GM04504 (cell line): Measurements from ENCODE around the gene ZFHX2.

Experiments
- DNase-seq: peaks from one replicate; pipeline ENCODE4 v3.0.0-alpha.2; 2012; ENCODE audit warnings: low read depth

ZFHX2 gene

DNA sequence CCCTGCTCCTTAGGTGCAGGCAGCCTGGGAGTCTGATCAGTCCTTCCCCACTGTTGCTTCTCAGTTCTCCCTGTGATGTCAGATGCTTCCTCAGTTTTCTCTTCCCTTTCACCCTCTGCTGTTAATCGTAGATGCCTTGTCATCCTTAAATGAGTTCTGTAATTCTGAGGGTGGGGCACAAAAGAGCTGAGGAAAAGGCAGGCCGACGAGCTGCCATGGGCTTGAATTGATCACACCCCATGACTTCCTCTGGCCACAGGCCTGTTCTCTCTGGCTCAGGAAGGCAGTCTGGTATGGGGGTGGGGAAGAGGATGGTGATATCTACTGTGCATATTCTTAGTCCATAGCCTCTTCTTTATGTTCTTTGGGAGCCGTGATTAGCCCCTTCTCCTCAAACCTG lies 21.3 kb upstream of the ZFHX2 start:
- DNase-seq = no peak

GRCh38 chr14:23572524-23572828 lies 20.9 kb upstream of the ZFHX2 start:
- no peak for DNase-seq

- no peak for DNase-seq
Measured at GRCh38 chr14:23571701-23572523, 20.3 kb upstream of the ZFHX2 start.

- no peak for DNase-seq
Measured at GRCh38 chr14:23570806-23571483, 19.4 kb upstream of the ZFHX2 start.

- DNase-seq = no peak
Measured at GRCh38 chr14:23569443-23570151, 18.0 kb upstream of the ZFHX2 start.

- DNase-seq = no peak
Measured at GRCh38 chr14:23568600-23569331, 17.2 kb upstream of the ZFHX2 start.

DNA sequence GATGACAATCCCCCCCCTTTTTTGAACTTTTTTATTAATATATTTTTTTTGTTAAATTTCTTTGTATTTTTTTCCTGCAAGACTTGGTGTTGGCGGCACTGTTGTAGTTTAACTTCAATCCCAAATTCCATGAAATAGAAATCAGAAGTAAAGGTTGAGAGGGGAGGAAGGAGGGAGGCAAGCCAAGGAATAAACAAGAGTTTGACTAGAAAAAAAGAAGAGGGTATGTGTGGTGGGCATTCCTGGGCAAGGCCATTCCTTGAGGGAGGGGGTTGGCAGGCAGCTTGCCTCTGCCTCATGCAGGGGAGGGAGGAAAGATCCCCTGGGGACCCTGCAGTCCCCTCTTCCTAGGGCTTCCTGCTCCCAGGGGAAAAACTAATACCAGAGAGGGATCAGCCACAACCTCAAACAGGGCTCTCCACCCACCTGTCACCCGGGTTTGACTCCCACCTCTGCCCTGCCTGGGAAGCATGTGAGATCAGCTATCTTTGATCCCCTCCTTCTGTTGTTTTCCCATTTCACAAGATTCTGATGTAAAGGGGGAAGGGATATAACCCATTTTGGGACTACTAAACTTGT lies 16.5 kb upstream of the ZFHX2 start:
- DNase-seq = no peak

GRCh38 chr14:23567186-23568020 lies 15.8 kb upstream of the ZFHX2 start, which contains the start of gene AP1G2:
Gene AP1G2, minus strand, starts transcription at chr14:23567791. Its CDS starts 477 bp downstream, at chr14:23567314.
- DNase-seq = no peak

DNA sequence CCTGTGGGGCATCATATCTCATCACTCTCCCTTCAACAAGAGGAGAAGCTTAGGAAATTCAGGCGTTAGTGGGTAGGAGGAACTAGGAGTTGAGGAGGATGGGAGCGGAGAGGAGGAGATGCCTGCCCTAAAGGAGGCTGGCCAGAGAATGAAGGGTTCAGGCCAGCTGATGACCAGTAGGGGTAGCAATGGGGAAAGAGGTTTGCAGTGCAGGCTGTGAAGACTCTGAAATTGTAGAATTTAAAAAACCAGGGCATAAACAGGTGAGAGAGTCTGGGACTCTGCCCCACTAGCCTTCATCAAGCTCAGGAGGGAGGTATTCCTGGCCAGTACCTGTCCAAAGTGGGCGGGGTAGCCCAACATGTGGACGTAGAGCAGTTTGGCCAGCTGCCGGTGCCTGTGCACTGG lies 15.2 kb upstream of the ZFHX2 start:
- no peak for DNase-seq

DNA sequence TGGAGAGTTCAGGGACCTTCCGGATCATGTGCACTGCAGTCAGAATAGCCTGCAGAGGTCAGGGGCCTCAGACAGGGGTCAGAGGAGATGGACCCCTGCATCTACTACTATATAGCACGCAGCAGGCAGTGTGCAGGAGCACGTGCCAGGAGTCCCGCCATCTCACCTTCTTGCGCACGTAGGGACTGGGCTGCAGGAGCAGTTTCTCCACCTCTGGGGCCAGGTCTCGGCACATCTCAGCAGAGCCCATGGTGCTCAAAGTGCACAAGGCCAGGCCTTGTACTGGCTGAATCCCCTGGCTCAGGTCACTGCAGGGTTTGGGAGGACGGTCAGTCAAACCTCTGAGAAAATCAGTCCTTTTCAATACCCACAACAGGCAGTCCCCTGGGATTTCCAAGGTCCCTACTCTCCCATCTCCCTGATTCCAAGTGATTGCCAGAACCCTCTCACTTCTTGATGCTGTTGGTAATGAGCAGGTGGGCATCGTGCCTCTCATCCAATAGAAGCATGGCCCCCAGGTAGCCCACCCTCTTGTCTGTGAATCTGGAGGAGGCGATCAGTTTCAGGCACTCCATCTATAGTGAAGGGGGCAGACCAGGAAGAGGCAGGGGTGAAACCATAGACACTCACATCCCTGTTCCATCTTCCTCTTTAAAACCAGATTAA lies 14.7 kb upstream of the ZFHX2 start:
- no peak for DNase-seq

- DNase-seq = no peak
Measured at GRCh38 chr14:23565626-23566025, 14.1 kb upstream of the ZFHX2 start.

DNA sequence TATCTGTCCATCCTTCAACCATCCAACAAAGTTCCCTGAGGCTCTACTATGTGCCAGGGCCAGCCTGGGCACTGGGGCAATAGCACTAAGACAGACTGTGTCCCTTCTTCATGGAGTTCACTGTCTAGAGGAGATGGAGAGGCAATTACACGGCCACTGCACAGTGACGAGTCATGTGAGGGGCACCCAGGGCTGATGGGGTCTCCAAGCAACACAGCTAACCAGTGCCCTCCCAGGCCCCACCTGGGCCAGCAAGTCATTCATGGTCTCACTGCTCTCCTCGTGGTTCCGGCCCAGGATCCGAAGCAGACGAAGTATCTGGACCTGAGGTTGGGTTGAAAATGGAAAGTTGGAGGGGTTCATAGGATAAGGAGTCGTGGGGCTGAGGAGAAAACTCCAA lies 13.3 kb upstream of the ZFHX2 start:
- DNase-seq = no peak

- DNase-seq = no peak
Measured at GRCh38 chr14:23564181-23564812, 12.7 kb upstream of the ZFHX2 start.

DNA sequence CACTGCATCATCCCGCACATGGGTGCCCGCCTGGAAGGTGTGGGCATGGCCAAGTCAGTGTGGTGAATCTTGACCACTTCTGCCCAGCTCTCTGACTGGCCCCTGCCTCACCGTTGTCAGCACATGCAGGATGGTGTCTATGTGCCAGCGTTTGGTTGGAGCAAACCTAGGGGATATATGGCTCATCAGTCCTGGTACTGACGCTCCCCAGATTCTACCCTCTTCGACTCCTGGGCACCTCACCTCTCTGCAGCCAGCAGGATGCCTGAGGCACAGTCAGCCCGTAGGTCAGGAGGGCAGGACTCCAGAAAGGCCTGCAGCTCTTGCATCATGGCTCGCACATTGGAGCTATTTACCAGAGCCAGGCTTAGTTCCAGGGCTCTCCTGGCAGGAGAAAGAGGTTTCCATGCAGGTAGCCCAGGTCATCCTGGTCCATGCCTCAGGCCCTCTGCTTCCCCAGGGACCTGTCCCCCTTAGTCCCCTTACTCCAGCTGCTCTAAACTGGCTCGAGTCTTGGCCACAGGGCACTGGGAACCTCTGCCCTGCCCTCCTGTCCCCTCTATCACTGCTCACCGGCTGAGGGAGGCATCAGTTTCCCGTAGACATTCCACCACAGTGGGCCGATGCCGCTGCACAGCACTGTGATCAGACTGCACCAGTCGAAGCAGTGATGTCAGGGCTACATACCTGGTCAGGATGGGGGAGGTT lies 12.1 kb upstream of the ZFHX2 start:
- DNase-seq = no peak

GRCh38 chr14:23562822-23563472 lies 11.4 kb upstream of the ZFHX2 start:
- no peak for DNase-seq

DNA sequence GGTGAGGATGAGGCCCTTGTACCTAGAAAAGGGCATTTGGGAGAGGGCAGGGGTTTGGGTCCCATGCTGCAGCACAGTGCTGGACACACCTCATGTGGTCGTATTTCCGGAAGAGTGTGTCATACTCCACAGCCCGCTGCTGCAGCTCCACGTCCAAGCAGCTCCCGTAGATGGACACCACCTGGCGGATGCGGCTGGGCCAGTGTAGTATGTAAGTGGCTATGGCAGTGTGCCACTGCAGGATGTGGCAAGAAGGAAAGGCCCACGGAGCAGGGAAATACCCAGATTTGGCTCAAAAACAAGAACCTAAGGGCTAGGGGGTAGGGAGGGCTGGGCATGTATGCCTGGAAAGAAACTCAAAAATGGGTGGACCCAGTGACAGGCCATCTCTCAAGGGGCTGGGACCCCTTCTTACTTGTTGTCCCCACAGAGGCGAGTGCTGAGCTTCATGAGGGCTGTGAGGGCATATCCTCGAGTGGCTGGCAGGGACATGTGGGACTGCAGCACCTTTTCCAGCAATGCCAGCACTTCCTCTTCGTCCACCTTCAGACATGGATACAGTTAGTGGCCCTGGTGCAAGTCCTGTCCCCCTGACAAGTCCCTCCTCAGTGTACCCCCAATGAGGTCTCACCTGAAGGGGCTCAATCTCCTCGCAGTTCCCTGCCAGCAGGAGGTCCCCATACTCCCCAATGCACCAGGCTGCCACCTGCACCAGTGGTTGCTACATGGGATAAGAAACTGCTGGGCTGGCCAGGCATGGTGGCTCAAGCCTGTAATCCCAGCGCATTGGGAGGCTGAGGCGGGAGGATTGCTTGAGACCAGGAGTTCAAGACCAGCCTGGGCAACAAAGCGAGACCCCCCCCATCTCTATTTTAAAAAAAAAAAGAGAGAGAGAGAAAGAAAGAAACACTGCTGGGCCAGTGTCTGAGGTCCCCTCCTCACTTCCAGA lies 10.6 kb upstream of the ZFHX2 start:
- DNase-seq = no peak

DNA sequence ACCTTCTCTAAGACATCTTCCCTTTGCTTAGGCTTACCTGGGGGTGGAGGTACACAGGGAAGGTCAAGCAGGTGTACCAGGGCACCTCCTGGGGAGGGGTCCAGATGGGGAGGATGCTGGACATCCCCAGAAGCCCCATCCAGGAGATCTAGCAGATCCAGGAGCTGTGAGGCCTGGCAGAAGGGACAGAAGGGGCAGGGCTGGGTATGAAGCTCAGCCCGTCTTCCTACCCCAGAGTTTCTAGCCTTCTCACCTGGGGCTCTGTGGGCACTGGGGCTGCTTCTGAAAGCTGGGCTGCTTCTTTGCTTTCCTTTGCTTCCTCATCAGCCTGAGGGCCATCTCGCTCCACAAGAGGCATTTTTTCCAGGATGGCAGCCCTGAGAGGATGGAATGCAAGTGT lies 9.7 kb upstream of the ZFHX2 start:
- no peak for DNase-seq
